HCT116 (cell line): ENCODE data around the gene DNAJB5.

Source experiments
- CBX3 ChIP-seq: IDR thresholded peaks from 2 replicates; pipeline ENCODE4 v1.6.1; 2012; ENCODE audit warnings: low read depth
- CEBPB ChIP-seq: IDR thresholded peaks from 2 replicates; pipeline ENCODE4 v1.6.1; 2012; ENCODE audit warnings: low read depth
- EZH2 ChIP-seq: fragments of 200-600 bp; sonication (generic); IDR thresholded peaks from 2 replicates; pipeline ENCODE4 v1.6.1; 2017; ENCODE audit warnings: antibody characterized with exemption, mixed run types
- EZH2phosphoT487 ChIP-seq: fragments of 200-600 bp; IDR thresholded peaks from 2 replicates; pipeline ENCODE4 v1.6.1; 2018; ENCODE audit warnings: antibody characterized with exemption, borderline replicate concordance
- JUND ChIP-seq: IDR thresholded peaks from 2 replicates; pipeline ENCODE4 v1.6.1; 2012
- POLR2A ChIP-seq: IDR thresholded peaks from 2 replicates; pipeline ENCODE4 v1.7.0; 2011; ENCODE audit warnings: borderline replicate concordance; ENCODE audit not compliant: insufficient read depth, insufficient read length; ENCODE audit errors: extremely low read depth
- POLR2AphosphoS5 ChIP-seq: IDR thresholded peaks from 2 replicates; pipeline ENCODE4 v1.6.1; 2011; ENCODE audit warnings: mild to moderate bottlenecking, low read depth, low read length, moderate library complexity
- RAD21 ChIP-seq: IDR thresholded peaks from 2 replicates; pipeline ENCODE4 v1.6.1; 2012; ENCODE audit warnings: low read depth, mild to moderate bottlenecking
- YY1 ChIP-seq: IDR thresholded peaks from 2 replicates; pipeline ENCODE4 v1.6.1; 2011; ENCODE audit warnings: low read length, low read depth, moderate library complexity, mild to moderate bottlenecking; ENCODE audit not compliant: insufficient replicate concordance; ENCODE audit errors: extremely low read depth
- ZFX ChIP-seq: fragments of 450-650 bp; IDR thresholded peaks from 2 replicates; pipeline ENCODE4 v1.6.1; 2017
- TF ChIP-seq, protein P1 (sequence below), 3 experiments: fragments of 200-600 bp in 1 of 3; sonication (generic) in 1 of 3; IDR thresholded peaks in 2 of 3; conservative IDR thresholded peaks in 1 of 3; 2 replicates each; pipeline ENCODE4 v1.5.1; 2012 to 2017; ENCODE audit warnings: low read depth in 2 of 3, low read length in 2 of 3, antibody characterized with exemption in 1 of 3, borderline replicate concordance in 1 of 3, control low read depth in 1 of 3, mild to moderate bottlenecking in 1 of 3, mixed read lengths in 1 of 3, mixed run types in 1 of 3, moderate library complexity in 1 of 3; ENCODE audit not compliant: insufficient read depth in 1 of 3
- TF ChIP-seq, protein P2 (sequence below): IDR thresholded peaks from 2 replicates; pipeline ENCODE4 v1.6.1; 2012

DNA sequence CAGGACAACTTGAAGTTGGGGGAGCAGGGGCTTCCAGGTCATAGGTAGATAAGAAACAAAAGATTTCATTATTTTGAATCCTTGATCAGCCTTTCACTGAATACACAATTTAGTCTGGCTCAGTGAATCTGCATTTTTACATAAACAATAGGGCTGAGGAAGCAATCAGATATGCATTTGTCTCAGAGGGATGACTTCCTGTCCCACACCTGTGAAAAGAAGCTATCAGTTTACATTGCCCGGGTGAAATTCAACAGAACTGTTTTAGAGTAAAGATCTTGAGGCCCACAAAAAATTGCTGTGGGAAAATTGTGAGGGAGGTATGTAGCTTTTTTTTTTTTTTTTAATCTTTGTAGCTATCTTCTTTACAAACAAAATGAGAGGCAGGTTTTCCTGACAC lies 38.3 kb downstream of the DNAJB5 start:
- TF ChIP-seq CBX3: no peak
- no peak for TF ChIP-seq EZH2
- no peak for TF ChIP-seq POLR2A
- TF ChIP-seq RAD21: no peak
- TF ChIP-seq, protein P1, sequence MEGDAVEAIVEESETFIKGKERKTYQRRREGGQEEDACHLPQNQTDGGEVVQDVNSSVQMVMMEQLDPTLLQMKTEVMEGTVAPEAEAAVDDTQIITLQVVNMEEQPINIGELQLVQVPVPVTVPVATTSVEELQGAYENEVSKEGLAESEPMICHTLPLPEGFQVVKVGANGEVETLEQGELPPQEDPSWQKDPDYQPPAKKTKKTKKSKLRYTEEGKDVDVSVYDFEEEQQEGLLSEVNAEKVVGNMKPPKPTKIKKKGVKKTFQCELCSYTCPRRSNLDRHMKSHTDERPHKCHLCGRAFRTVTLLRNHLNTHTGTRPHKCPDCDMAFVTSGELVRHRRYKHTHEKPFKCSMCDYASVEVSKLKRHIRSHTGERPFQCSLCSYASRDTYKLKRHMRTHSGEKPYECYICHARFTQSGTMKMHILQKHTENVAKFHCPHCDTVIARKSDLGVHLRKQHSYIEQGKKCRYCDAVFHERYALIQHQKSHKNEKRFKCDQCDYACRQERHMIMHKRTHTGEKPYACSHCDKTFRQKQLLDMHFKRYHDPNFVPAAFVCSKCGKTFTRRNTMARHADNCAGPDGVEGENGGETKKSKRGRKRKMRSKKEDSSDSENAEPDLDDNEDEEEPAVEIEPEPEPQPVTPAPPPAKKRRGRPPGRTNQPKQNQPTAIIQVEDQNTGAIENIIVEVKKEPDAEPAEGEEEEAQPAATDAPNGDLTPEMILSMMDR (IDR thresholded peaks at IDR 0.05 in 2 of 3, conservative IDR thresholded peaks at IDR 0.05 in 1 of 3; ENCODE audit: borderline replicate concordance in 1 of 3, insufficient read depth in 1 of 3, low read depth in 2 of 3, low read length in 2 of 3): no peak
- no peak for TF ChIP-seq POLR2AphosphoS5
- TF ChIP-seq CEBPB: no peak
- TF ChIP-seq JUND: no peak
- no peak for TF ChIP-seq YY1
- TF ChIP-seq ZFX: no peak
- TF ChIP-seq, protein P2, sequence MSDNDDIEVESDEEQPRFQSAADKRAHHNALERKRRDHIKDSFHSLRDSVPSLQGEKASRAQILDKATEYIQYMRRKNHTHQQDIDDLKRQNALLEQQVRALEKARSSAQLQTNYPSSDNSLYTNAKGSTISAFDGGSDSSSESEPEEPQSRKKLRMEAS: no peak
- no peak for TF ChIP-seq EZH2phosphoT487
